ENCODE data around the gene BMP10.
"Not testable (repeated sequence)": the region's sequence is repeated elsewhere in the genome, so short reads cannot be mapped to it uniquely, and the experiment has no call there.

BMP10 gene, protein sequence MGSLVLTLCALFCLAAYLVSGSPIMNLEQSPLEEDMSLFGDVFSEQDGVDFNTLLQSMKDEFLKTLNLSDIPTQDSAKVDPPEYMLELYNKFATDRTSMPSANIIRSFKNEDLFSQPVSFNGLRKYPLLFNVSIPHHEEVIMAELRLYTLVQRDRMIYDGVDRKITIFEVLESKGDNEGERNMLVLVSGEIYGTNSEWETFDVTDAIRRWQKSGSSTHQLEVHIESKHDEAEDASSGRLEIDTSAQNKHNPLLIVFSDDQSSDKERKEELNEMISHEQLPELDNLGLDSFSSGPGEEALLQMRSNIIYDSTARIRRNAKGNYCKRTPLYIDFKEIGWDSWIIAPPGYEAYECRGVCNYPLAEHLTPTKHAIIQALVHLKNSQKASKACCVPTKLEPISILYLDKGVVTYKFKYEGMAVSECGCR

DNA sequence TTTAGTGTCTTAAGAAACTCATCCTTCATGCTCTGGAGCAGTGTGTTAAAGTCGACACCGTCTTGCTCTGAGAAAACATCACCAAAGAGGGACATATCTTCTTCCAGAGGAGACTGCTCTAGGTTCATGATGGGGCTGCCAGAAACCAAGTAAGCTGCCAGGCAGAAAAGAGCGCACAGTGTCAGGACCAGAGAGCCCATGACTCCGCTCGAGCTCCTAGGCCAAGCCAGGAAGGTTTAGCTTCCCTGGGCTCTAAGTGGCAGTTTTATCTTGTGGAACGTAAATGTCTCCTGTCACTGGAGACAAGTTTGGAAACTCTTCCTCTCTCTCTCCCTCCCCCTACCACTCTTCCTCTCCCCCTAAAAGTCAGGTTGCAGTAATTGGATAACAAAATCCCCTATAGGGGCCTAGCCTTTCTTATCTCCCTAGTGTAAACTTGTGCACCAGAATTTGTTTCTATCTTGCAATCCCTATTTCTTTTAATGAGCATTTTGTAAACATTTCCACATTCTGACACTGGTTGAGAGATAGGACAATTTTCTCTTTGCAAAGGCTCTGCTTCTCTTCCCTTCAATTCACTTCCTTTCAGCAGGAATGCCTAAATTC, at the start of gene BMP10:
TSS of gene BMP10 (minus strand) at position 239 of the 606 bp plus-strand sequence. CDS start at position 200, 39 bp downstream.
- DNase-seq: no peak

DNA sequence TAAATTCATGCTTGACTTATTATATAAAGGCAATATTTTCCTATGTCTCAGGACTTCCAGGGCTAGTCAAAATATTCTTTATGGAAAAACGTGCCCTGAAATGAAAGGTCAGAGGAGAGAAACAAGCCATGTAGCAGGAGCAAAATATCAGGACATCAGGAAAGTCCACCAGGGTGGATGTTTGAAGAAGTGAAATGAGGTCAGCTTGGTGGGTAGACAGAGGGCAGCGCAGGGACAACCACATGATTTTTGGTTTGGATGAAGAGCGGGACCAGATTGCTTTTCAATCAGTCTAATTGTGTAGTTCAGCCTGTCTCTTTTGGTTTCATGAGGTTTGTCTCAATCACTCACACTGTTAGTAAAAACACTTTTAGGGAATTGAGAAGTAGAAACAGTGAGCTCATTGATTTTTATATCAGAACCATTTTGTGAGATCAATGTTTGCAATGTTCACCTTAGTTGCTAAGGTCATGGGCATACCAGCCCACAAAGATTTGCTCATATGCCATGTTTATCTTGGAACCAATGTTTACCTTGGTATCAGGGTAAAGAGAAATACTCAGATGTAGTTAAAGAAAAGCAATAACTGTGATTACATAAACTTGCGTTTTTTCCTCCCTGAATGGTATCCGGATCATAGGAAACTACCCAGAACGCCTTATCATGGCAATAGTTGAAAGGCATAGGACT, 49.4 kb upstream of the BMP10 start:
- DNase-seq: no peak

DNA sequence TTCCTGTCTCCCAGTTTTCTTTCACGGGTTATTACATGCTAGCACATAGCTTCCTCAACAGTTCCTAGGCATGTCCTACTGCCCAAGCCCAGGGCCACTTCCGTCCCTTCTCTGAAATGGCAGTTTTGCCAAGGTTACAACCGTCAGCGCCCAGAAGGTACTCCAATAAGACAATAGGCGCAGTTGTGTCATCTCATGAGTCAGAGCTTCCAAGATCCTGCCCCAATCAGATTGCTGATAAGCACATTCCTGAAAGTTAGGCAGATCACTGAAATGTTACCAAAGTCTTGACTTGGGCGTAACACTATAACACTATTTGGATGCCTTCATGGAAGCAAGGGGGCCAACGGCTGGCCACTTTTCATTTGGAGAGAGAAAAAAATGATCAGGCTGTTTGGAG, 47.3 kb upstream of the BMP10 start:
- no peak for DNase-seq

DNA sequence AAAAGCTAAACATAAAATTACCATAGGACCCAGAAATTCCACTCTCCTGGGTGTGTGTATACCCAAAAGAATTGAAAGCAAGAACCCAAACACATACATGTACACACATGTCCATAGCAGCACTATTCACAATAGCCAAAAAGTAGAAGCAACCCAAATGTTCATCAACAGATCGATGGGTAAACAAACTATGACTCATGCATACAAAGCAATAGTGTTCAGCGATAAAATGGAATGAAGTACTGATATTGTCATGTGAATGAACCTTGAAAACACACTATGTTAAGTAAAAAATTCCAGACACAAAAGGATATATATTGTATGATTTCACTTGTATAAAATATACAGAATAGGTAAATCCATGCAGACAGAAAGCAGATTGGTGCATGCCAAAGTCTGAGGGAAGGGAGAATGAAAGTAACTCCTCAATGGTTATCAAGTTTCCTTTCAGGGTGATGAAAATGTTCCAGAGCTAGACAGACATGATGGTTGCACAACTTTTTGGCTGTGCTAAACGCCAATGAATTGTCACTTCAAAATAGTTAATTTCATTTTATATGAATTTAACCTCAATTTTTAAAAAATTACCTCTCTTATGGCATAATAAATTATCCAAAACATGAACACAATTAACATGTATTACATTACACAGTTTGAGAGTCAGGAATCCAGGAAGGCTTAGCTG, 46.0 kb upstream of the BMP10 start:
- no peak for DNase-seq

DNA sequence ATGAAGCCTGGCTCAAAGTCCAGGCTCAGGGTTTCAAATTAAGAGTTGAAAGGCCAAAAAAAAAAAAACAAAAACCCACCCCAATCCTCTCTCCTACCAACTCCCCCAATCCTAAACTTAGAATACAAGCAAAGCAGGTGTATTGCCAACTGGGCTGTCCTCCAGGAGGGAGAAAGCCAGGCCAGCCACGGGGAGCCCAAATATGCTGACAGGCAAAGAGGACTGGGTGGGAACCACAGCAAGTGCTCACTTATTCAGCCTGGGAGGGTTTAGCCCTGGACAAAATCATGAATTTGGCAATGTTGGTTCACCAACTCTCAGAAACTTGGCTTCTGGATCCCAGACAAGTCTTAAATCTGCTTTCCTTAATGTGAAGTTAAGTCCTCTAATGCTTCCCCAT, 45.0 kb upstream of the BMP10 start:
- DNase-seq: no peak

DNA sequence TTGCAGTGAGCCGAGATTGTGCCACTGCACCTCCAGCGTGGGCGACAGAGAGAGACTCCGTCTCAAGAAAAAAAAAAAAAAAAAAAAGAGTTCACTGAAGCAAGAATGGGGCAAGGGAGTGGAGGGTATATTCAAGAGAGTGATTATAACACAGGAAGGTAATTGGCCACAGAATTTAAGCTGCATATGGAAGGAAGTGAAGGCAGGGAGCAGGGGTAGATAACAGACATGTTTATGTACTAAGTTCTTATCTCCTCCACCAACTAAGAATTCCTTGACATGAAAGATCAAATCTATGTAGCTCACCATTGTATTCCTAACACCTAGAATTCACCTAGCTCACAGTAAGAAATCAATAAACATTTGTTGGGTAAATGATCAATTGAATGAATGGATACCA, 44.2 kb upstream of the BMP10 start:
- no peak for DNase-seq

DNA sequence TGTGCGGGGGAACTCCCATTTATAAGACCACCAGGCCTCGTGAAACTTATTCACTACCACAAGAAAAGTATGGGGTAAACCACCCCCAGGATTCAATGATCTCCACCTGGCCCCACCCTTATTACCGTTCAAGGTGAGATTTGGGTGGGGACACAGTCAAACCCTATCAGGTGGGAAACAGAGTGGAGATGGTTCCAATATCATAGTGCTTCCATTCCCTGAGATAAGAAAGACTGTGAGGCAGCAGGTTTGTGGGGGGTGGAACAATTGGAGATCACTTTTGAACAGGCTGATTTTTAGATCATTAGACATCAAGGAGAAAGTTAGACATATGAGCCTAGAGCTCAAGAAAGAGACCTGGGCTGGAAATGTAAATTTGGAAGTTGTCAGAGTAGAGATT, 42.2 kb upstream of the BMP10 start:
- no peak for DNase-seq

DNA sequence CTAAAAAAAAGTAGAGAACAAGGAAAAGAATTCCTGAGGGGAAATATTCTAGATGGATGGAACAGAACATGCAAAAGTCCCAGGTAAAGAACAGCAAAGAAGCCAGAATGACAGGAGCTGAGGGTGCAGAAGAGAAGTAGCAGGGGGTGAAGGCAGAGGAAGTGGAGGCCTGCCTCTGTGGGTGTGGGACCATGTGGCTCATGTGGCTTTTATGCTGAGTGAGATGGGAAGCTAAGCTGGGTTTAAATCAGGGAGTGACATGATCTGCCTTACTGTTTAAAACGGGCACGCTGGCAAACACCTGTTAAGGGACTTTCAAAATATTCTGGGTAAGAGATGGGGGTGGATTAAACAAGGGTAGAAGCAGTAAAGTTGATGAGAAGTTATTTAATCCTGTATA, 41.5 kb upstream of the BMP10 start:
- no peak for DNase-seq

DNA sequence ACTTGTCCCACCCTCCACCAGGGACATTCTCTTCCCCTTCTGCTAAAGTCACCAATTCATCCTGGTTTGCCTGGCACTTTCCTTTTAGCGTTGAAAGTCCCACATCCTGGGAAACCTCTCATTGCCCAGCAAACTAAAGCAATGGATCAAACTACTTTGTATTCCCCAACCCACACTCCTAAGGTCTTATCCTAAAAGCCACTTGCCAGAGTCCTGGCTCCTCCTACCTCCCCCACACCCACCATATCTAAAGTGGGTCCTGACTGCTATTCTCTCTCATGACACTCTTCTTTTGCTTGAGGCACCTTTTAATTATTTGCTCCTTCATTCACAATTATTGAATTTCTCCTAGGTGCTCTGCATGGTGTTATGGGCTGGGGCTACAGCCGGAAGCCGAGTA, 40.9 kb upstream of the BMP10 start:
- no peak for DNase-seq

DNA sequence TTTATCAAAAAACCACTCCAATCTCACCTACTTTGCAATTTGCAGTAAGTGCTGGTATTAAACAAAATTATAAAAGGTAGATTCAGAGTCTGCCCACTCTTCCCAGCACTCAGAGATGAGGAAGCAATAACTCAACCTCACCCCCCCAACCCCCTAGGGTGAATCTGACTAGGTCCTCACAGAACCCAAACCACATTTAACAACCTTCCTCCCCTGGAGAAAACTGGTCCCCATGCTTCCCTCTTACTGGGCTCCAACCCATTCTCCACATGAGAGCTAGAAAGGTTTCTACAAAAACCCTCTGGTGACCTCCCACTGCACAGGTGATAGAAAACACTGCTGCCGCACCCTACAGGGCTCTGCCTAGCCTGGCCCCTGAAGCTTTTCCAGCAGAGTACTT, 40.5 kb upstream of the BMP10 start:
- no peak for DNase-seq

DNA sequence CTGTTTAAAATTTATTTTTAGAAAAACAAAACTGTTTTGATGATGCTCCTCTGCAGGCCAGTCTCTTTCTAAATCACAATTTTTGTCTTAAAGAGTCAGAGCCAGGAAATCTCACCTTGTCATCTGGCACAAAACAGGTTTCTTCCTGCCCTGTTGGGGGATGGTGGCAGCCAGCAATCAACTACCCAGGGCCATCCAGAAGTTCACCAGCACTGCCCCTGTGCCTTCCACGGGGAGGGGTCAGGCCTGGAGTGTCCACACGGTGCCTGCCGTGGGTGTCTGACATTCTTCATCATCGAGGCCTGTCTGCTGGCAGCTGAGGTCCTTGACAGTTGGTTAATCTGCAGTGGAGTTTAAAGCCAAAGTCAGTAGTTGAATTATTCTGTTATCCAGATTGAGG, 40.0 kb upstream of the BMP10 start:
- DNase-seq: no peak

DNA sequence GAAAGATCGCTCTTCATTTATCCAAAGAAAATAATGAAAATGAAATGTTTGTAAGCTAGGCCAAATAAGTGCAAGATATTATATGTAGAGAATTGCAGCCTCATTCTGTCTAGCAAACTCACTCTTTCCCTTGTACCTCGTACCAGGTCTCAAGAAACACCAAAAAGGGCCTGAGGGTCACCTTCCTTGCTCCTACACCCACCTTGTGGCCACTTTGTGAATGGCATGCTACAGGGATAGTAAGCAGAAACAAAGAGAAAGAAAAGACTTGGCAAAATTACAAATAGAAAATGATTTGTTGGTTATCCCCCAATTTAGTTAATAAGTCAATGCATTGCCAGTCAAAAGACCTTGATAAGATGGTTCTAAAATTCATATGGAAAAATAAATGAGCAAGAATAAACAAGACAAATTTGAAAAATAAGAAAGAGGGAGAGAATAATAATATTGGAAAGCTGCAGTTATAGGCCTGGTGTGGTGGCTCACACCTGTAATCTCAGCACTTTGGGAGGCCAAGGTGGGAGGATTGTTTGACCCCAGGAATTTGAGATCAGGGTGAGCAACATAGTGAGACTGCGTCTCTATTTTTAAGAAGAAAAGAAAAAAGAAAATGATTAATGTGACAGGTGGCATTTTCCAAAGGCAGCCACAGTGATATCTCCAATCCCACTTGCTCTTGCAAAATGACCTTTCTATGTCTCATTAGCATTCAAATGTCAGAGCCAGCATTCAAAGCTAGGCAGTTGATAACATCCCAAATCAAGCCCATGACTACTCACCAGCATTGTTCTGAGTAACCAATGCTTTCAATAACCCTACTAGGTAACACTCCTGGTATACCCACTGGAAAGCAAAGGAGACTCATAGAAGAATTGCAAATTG, 38.8 kb upstream of the BMP10 start:
- DNase-seq: peak; percentile 62

DNA sequence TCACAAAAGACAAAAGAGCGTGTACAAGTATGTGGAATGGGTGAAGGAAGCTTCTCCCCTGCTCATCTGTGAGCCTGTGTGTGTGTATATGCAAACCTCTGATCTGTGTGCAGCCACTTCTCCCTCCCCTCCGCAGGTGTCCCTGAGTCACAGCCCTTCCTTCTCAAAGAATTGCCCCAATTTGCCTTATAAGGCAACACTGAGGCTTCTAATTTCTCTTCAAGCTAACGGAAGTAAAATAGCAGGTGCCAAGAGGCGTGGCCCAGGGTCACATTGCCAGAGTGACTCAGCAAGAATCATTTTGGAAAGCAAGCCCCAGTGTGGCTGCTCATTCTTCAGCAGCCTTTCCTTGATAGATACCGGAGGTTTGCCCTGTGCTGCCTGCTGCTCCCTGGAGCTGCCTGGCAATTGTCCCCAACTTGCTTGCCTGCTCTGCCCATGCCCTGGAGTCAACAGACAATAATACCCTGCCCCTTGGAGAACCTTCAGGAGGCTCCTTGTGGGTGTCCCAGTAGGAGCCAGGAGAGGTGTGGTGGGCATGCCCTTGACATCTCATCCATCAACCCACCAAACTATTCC, 37.3 kb upstream of the BMP10 start:
- peak; percentile 40 for DNase-seq

DNA sequence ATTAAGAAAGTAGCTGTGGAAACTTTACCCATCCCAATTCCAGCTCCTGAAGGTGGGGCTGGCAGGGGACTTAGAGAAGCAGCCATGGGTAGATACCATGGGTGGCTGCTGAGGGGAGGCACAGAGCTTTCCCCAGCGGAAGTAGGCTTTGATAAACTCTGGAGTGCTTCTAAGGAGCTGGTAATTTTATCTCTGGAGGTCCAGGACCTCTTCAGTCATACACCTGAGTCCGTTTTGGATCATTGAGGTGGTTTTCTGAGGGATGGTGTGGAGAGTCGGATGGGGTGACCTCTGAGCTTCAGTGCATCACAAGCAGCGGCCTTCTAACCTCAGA, 36.7 kb upstream of the BMP10 start:
- no peak for DNase-seq

DNA sequence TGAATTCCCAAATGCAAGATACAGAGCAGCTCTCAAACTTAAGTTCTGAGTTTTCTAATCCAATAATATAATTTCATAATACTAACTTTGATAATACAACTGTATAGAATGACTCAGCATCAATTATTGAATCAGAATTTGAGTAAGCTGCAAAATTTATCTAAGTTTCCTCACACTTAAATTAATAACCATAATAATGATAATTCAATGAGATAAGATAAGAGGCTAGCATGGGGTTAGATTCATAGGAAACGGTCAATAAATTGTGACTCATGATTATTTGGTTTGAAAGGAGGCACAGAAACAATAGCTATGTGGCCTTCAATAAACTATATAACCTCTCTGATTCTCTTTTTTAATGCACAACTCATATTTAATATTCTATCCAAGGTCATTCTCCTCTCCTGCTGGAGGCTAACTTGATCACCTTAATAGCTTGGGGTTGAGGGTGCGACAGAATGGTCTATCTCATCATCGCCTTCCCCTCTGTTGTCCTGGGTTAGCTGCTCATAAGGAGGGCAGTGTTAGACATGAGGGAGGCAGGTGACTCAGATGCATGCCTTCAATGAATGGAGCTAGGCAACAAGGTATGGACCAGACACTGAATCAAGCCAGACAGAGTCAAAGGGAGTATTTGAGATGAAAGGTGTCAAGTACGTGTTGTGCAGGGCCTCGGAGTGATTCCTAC, 36.2 kb upstream of the BMP10 start:
- no peak for DNase-seq

DNA sequence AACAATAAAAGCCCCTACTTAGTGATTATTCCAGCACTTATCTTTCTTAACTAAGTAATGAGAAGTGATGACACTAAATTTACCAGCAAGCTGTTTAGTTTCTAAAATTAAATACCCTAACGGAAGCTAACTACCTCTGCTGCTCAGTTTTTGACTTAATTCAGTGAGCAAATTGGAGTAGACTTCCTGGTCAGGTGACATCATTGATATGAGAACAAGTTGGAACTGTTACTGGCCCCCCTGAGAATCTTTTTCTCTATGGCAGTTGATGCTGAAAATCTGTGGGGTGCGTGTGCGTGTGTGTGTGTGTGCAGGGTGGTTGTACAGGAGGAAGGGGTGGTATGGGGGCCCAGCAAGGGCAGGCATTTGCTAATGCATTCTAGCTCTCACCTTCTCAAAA, 35.5 kb upstream of the BMP10 start:
- DNase-seq: no peak

DNA sequence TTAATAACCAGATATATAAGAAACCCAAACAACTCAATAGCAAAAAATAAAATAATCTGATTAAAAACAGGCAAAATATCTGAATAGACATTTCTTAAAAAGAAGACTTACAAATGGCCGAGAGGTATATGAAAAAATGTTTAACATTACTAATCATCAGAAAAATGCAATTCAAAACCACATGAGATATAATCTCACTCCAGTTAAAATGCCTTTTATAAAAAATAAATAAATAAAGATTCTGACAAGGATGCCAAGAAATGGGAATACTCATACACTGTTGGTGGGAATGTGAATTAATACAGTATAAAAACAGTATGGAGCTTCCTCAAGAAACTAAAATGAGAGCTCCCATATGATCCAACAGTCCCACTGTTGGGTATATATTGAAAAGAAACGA, 33.9 kb upstream of the BMP10 start:
- DNase-seq: no peak

DNA sequence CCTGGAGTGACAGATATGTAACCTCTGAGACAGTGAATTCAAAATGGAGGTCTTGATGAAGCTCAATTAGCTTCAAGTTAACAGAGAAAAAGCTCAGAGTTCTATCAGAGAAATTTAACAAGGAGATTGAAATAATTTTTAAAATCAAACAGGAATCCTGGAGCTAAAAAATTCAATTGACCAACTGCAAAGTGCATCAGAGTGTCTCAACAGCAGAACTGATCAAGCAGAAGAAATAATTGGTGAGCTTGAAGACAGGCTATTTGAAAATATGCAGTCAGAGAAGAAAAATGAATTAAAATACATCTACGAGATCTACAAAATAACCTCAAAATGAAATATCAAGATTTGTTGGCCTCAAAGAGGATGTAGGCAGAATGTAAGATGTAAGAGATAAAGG, 30.4 kb upstream of the BMP10 start:
- DNase-seq: no peak

DNA sequence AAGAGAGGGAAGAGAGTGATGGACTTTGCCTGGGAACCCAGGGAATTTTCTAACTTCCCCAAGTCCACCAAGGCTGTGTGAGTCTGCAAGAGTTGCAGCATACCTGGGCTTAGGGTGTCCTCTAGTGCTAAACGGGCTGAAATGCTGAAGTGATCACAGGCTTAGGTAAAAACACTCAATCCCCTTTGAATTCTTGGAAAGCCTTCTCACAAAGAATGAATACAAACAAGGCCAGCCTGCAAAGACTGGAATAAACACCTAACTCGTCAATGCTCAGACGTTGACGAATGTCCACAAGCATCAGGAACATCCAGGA, 30.0 kb upstream of the BMP10 start:
- DNase-seq: no peak

DNA sequence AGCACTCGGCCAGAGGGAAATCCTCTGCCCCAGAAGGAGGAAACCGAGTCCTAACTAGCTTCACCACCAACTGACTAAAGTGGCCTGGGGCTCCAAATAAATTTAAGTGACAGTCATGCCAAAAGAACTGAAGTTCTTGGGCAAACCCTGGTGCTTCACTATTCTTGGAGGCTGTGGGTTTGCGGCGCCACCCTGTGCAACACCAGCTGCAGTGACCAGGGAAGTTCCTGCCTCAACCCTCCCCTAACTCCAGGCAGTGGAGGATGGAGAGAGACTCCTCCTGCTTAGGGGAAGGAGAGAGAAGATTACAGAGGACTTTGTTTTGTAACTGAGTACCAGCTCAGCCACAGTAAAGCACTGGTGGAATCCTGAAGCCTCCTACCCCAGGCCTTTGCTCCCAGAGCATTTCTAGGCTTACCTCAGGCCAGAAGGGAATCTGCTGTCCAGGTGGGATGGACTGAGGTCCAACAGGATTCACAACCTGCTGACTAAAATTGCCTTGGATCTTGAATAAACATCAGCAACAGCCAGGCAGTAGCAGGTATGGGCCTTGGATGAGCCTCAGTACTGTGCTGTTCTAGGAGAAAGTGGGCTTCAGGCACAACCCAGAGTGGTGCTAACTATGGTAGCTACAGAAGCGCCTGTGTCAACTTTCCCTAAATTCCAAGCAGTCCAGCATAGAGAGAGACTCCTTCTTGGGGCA, 29.4 kb upstream of the BMP10 start:
- DNase-seq: no peak

DNA sequence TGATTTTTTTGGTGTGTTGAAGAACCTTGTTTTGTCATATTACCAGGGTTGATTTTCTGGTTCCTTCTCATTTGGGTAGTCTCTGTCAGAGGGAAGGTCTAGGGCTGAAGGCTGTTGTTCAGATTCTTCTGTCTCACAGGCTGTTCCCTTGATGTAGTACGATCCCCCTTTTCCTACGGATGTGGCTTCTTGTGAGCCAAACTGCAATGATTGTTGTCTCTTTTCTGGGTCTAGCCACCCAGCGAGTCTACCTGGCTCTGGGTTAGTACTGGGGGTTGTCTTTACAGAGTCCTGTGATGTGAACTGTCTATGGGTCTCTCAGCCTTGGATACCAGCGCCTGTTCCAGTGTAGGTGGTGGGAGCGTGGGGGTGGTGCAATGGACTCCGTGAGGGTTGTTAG, 24.8 kb upstream of the BMP10 start:
- DNase-seq: not testable (repeated sequence)

All from left hindlimb (tissue), 1 donor.